Adrenal gland (tissue), 12 donors: ENCODE results near the gene SNX2. TPM values are rescaled to one million over a fixed set of nuclear protein-coding genes. Genes with fewer than 3 reads are reported as not detected.
"Not testable (repeated sequence)": the region's sequence is repeated elsewhere in the genome, so short reads cannot be mapped to it uniquely, and the experiment has no call there.

Experiments used
- DNase-seq, 7 donors: peaks; one replicate each; pipeline ENCODE4 v3.0.0-alpha.2; 2019 to 2020
- H3K27ac ChIP-seq, 5 donors: fragments of 200-600 bp; sonication (generic) in 4 of 5; 1 replicate in 3 of 5; 2 replicates in 2 of 5; pipeline versions ENCODE4 v1.5.1 to v1.8.0; 2016 to 2020; ENCODE audit warnings: mild to moderate bottlenecking in 1 of 5
- H3K27me3 ChIP-seq: fragments of 200-600 bp; 2 replicates; pipeline ENCODE4 v1.8.0; 2021
- H3K36me3 ChIP-seq, 2 donors: fragments of 200-600 bp; replicated peaks in 1 of 2; 1 replicate in 1 of 2; 2 replicates in 1 of 2; pipeline versions ENCODE4 v1.5.1 to v1.8.0; 2018 to 2022
- H3K4me1 ChIP-seq, 2 donors: fragments of 200-600 bp; replicated peaks in 1 of 2; 1 replicate in 1 of 2; 2 replicates in 1 of 2; pipeline versions ENCODE4 v1.5.1 to v1.8.0; 2018 to 2021
- H3K4me3 ChIP-seq, 4 donors: fragments of 200-600 bp; sonication (generic) in 3 of 4; one replicate each; pipeline ENCODE4 v1.5.1; 2016 to 2018
- H3K9me3 ChIP-seq, 3 donors: fragments of 200-600 bp; sonication (generic) in 1 of 3; replicated peaks in 1 of 3; 1 replicate in 2 of 3; 2 replicates in 1 of 3; pipeline versions ENCODE4 v1.5.1 to v1.8.0; 2016 to 2021
- POLR2A ChIP-seq, 2 donors: fragments of 450-650 bp; IDR thresholded peaks; one replicate each; pipeline ENCODE4 v1.6.1; 2017; ENCODE audit warnings: antibody characterized with exemption in 2 of 2, mild to moderate bottlenecking in 2 of 2, moderate library complexity in 1 of 2
- WGBS, 4 donors: extraction: QIAGEN DNeasy Blood & Tissue Kit in 2 of 4; methylation state at CpG; one replicate each; pipeline versions ENCODE4 v1.1.5 to v1.1.7; 2013 to 2017; 5-methylcytosine and 5-hydroxymethylcytosine counted together
- intact Hi-C, 2 donors: fragments of 100-400 bp; cut with DNase I; formaldehyde crosslinking; loops; one replicate each; pipeline versions ENCODE4 v1.14.1 to v1.15.0; 2022 to 2023
- polyA plus RNA-seq, 3 donors: library from polyadenylated mRNA; stranded (reverse); fragments of 200-250 nt in 2 of 3; fragments of 350-450 nt in 1 of 3; fragmentation: Illumina TruSeq in 1 of 3; extraction: RNeasy Lipid Tissue Mini Kit (QIAGEN cat#74804) in 1 of 3; gene quantifications; one replicate each; pipeline ENCODE4 v1.2.3, GENCODE V29; 2013 to 2014
- total RNA-seq, 9 donors: library from RNA; depleted of rRNA in 4 of 9; stranded (reverse); fragments of >200 nt in 4 of 9; fragments of 120-200 nt in 1 of 9; fragmentation: NEBNext Ultra II Directional in 1 of 9; extraction: Animal tissue kit (Norgen Biotek cat#: 25700) in 1 of 9; gene quantifications; one replicate each; pipeline versions ENCODE4 v1.1.0 to v1.2.4, GENCODE V29; 2013 to 2023
- TF ChIP-seq, protein P1 (sequence below), 6 experiments: fragments of 450-650 bp in 4 of 6; fragments of 200-600 bp in 2 of 6; sonication (generic) in 1 of 6; IDR thresholded peaks; 1 replicate in 5 of 6; 2 replicates in 1 of 6; pipeline versions ENCODE4 v1.5.1 to v1.8.0; 2016 to 2021; ENCODE audit warnings: antibody characterized with exemption in 6 of 6, mild to moderate bottlenecking in 2 of 6, moderate library complexity in 1 of 6
- donor health status: healthy with polysubstance abuse.
- donor health status: Bipolar disorder and iron deficiency.
- donor health status: DM: yes; HTN: yes; CAD: no.
- donor health status: DM: no; HTN: no; CAD: no.
- donor health status: DM: no; HTN: no; CAD: no.
- donor health status: DM: yes; HTN: yes; CAD: no.

The SNX2 gene
- total and polyA plus RNA-seq, 12 donors: 14.7 to 97.2 (median 67.0) TPM

DNA sequence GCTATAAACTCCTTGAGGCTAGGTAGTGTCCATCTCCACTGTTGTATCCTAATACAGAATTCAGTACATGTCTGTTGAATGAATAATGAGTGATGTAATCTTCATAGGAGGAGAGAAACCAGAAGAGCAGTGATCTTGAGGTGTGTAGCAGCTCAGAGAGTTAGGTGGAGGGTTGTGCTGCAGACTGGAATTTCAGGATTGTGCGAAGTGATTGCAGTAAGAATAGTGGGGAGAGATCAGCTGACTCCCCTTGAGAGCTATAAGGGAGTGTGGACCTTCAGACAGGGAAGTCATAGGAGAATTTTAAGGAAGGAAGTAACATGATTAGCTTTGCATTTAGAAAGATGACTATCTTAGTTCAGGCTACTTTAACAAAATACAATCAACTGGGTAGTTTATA is 74.9 kb downstream of the SNX2 start:
- TF ChIP-seq, protein P1, sequence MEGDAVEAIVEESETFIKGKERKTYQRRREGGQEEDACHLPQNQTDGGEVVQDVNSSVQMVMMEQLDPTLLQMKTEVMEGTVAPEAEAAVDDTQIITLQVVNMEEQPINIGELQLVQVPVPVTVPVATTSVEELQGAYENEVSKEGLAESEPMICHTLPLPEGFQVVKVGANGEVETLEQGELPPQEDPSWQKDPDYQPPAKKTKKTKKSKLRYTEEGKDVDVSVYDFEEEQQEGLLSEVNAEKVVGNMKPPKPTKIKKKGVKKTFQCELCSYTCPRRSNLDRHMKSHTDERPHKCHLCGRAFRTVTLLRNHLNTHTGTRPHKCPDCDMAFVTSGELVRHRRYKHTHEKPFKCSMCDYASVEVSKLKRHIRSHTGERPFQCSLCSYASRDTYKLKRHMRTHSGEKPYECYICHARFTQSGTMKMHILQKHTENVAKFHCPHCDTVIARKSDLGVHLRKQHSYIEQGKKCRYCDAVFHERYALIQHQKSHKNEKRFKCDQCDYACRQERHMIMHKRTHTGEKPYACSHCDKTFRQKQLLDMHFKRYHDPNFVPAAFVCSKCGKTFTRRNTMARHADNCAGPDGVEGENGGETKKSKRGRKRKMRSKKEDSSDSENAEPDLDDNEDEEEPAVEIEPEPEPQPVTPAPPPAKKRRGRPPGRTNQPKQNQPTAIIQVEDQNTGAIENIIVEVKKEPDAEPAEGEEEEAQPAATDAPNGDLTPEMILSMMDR (IDR thresholded peaks at IDR 0.05): no peak
- TF ChIP-seq POLR2A (IDR thresholded peaks at IDR 0.05): no peak
- no peaks in the 10 kb centered on the region for H3K27me3 ChIP-seq
- H3K4me3 ChIP-seq: no peak overlapping the region
- DNase-seq: no peak
- WGBS, 4 donors: 67 to 96% (median 76%) methylated on average over 1 of the region's 1 CpG
- intact Hi-C loops: no loop called here
- H3K4me1 ChIP-seq: peaks cover under 1 to 12% of the 10 kb centered on the region in 2 donors
- no peaks in the 10 kb centered on the region for H3K36me3 ChIP-seq
- no peaks in the 10 kb centered on the region for H3K9me3 ChIP-seq
- H3K27ac ChIP-seq: peak overlapping the region in 1 of 5 donors; percentile 32

DNA sequence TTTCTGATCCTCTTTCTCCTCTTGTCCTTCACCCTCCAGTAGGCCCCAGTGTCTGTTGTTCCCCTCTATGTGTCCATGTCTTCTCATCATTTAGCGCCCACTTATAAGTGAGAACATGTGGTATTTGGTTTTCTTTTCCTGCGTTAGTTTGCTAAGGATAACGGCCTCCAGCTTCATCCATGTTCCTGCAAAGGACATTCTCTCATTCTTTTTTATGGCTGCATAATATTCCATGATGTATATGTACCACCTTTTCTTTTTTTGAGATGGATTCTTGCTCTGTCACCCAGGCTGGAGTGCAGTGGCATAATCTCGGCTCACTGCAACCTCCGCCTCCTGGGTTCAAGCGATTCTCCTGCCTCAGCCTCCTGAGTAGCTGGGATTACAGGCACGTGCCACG is 82.7 kb downstream of the SNX2 start:
- H3K9me3 ChIP-seq, H3K27ac ChIP-seq, intact Hi-C loops, H3K4me1 ChIP-seq, H3K4me3 ChIP-seq, H3K27me3 ChIP-seq, DNase-seq, H3K36me3 ChIP-seq: not testable (repeated sequence)
- WGBS, 4 donors: 88 to 98% (median 93%) methylated on average over 8 of the region's 8 CpGs

DNA sequence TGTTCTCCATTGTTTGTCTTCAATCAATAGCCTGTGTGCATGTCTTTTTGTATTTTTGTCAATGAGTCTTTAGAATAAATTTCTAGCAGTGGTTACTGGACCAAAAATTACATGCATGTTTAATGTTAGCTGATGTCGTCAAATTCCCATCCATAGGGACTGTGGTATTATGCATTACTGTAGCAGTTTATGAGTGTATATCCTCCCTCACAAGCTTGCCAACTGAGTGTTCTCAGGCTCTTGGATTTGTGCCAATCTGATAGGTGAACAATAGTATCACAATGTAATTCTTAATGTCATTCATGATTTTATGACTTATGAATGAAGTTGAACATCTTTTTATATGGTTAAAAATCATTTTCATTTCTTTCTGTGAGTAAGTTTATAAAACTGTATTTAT is 83.6 kb downstream of the SNX2 start:
- H3K27me3 ChIP-seq: no peaks in the 10 kb centered on the region
- no peak overlapping the region for H3K4me3 ChIP-seq
- intact Hi-C loops: no loop called here
- no peak for DNase-seq
- 69 to 83% (median 78%) methylated on average over 1 of the region's 1 CpG for WGBS, 4 donors
- no peak overlapping the region for H3K27ac ChIP-seq
- H3K4me1 ChIP-seq: no peaks in the 10 kb centered on the region
- no peaks in the 10 kb centered on the region for H3K36me3 ChIP-seq
- no peaks in the 10 kb centered on the region for H3K9me3 ChIP-seq
- TF ChIP-seq, protein P1 (IDR thresholded peaks at IDR 0.05): no peak
- no peak for TF ChIP-seq POLR2A (IDR thresholded peaks at IDR 0.05)

DNA sequence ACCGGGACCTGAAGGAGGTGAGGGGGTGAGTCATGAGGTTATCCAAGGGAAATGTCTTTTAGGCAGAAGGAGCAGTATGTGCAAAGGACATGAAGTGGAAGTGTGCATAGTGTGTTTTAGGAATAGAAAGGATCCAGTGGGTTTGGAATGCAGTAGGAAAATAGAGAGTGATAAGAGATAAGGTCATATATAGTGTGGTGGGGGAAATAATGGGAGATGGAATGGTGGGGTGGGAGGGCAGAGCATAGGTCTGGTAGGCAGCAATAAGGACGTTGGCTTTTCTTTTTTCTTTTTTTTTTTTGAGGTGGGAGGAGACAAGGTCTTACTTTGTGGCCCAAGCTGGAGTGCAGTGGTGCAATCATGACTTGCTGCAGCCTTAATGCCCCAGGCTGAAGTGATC is 88.4 kb downstream of the SNX2 start:
- DNase-seq: no peak
- H3K27me3 ChIP-seq: no peaks in the 10 kb centered on the region
- no peak overlapping the region for H3K4me3 ChIP-seq
- no peak for TF ChIP-seq POLR2A (IDR thresholded peaks at IDR 0.05)
- TF ChIP-seq, protein P1 (IDR thresholded peaks at IDR 0.05): no peak
- no peaks in the 10 kb centered on the region for H3K4me1 ChIP-seq
- intact Hi-C loops: loop anchor here in 1 of 2 donors (10.0 kb wide), 1 partner anchor 158 kb away; no protein-coding TSS in a partner anchor
- H3K9me3 ChIP-seq: no peaks in the 10 kb centered on the region
- no peak overlapping the region for H3K27ac ChIP-seq
- 50 to 75% (median 62%) methylated on average over 2 of the region's 2 CpGs for WGBS, 4 donors
- H3K36me3 ChIP-seq: no peaks in the 10 kb centered on the region

DNA sequence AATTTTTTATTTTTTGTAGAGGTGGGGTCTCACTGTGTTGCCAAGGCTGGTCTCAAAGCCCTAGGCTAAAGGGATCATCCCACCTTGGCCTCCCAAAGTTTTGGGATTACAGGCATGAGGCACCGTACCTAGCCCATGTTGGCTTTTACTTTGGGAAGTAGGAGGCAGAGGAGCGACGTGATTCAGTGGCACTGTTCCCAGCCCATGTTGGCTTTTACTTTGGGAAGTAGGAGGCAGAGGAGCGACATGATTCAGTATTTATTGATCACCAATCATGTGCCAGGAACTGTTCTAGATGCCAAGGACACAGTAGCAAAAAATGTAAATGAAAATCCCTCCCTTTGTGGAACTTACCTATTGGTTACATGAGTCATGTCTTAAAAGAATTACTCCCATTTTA is 88.8 kb downstream of the SNX2 start:
- Histone ChIP-seq H3K36me3 (no peaks in the 10 kb centered on the region), H3K9me3 (no peaks in the 10 kb centered on the region), H3K4me1 (no peaks in the 10 kb centered on the region), H3K27me3 (no peaks in the 10 kb centered on the region), H3K4me3 (no peak overlapping the region), H3K27ac (no peak overlapping the region)
- DNase-seq: no peak
- 75 to 87% (median 81%) methylated on average over 4 of the region's 4 CpGs for WGBS, 4 donors
- TF ChIP-seq POLR2A (IDR thresholded peaks at IDR 0.05): no peak
- TF ChIP-seq, protein P1 (IDR thresholded peaks at IDR 0.05): no peak
- intact Hi-C loops: loop anchor here in 1 of 2 donors (10.0 kb wide), 1 partner anchor 159 kb away; no protein-coding TSS in a partner anchor
